HG02571 (cell line): ENCODE measurements around the gene PDCL2.
A peak's percentile ranks its signal among the peaks of the same experiment; 100 is the strongest.
"Not testable (repeated sequence)": the region's sequence is repeated elsewhere in the genome, so short reads cannot be mapped to it uniquely, and the experiment has no call there.

ENCODE experiments used
- ATAC-seq: cut with Tn5 transposase; IDR thresholded peaks from one replicate; pipeline ENCODE4 v1.9.1; 2021; ENCODE audit warnings: mild to moderate bottlenecking, moderate library complexity; ENCODE audit not compliant: unreplicated experiment

PDCL2 gene

GRCh38 chr4:55598641-55599040 is 6.6 kb upstream of the PDCL2 start:
- ATAC-seq, result no peak

GRCh38 chr4:55588160-55588559 is 3.9 kb downstream of the PDCL2 start:
- ATAC-seq, result no peak

- not testable (repeated sequence) for ATAC-seq
Measured at GRCh38 chr4:55582773-55583172, 9.3 kb downstream of the PDCL2 start.

GRCh38 chr4:55578341-55579010 is 13.6 kb downstream of the PDCL2 start:
- ATAC-seq, result no peak

- ATAC-seq, result no peak
Measured at GRCh38 chr4:55575513-55575912, 16.5 kb downstream of the PDCL2 start.

GRCh38 chr4:55574252-55574651 is 17.8 kb downstream of the PDCL2 start:
- no peak for ATAC-seq

- ATAC-seq, result no peak
Measured at GRCh38 chr4:55571806-55572205, 20.2 kb downstream of the PDCL2 start.

GRCh38 chr4:55568905-55569504 is 23.0 kb downstream of the PDCL2 start:
- ATAC-seq, result no peak

GRCh38 chr4:55561889-55562288 is 30.2 kb downstream of the PDCL2 start:
- peak; percentile 100 for ATAC-seq

- no peak for ATAC-seq
Measured at GRCh38 chr4:55560096-55560495, 31.9 kb downstream of the PDCL2 start.

GRCh38 chr4:55554453-55555030 is 37.5 kb downstream of the PDCL2 start:
- no peak for ATAC-seq

- ATAC-seq, result peak; percentile 61
Measured at GRCh38 chr4:55553441-55554201, 38.4 kb downstream of the PDCL2 start.

- not testable (repeated sequence) for ATAC-seq
Measured at GRCh38 chr4:55551964-55552363, 40.1 kb downstream of the PDCL2 start.

GRCh38 chr4:55549888-55550287 is 42.2 kb downstream of the PDCL2 start:
- ATAC-seq, result no peak

GRCh38 chr4:55547918-55548317 is 44.1 kb downstream of the PDCL2 start:
- ATAC-seq, result no peak

- ATAC-seq, result no peak
Measured at GRCh38 chr4:55547466-55547770, 44.6 kb downstream of the PDCL2 start.

- peak; percentile 76 for ATAC-seq
Measured at GRCh38 chr4:55546756-55547465, 45.1 kb downstream of the PDCL2 start, which contains the start of gene CLOCK. CLOCK (minus strand) TSS chr4:55546909; CDS start chr4:55482785, 64,124 bp downstream.

- ATAC-seq, result peak; percentile 46
Measured at GRCh38 chr4:55546506-55546755, 45.6 kb downstream of the PDCL2 start.

GRCh38 chr4:55545641-55546505 is 46.2 kb downstream of the PDCL2 start:
- peak; percentile 44 for ATAC-seq

- ATAC-seq, result no peak
Measured at GRCh38 chr4:55545151-55545550, 46.9 kb downstream of the PDCL2 start.
